Activated T-helper 17 cell treated with anti-CD3 and anti-CD28 coated beads, Interleukin-2, amount 50 U/mL, for 72 hours (primary cell): ENCODE results near the gene NT5C3A. TPM values are rescaled to one million over a fixed set of nuclear protein-coding genes. Genes with fewer than 3 reads are reported as not detected.
"Not testable (repeated sequence)": the region's sequence is repeated elsewhere in the genome, so short reads cannot be mapped to it uniquely, and the experiment has no call there.

Experiments used
- ATAC-seq: fragments of 150-1000 bp; cut with Tn5 transposase; replicated peaks from 2 replicates; pipeline ENCODE4 v1.10.0; 2021; ENCODE audit warnings: mild to moderate bottlenecking, moderate library complexity
- H3K27ac Mint-ChIP-seq: one replicate; pipeline ENCODE4 v1.8.0; 2022; ENCODE audit warnings: mixed read lengths
- H3K27me3 Mint-ChIP-seq: one replicate; pipeline ENCODE4 v1.8.0; 2022; ENCODE audit warnings: mixed read lengths
- H3K36me3 Mint-ChIP-seq: one replicate; pipeline ENCODE4 v1.8.0; 2022; ENCODE audit warnings: low read depth, mild to moderate bottlenecking, mixed read lengths
- H3K4me1 Mint-ChIP-seq: one replicate; pipeline ENCODE4 v1.8.0; 2022; ENCODE audit warnings: mixed read lengths
- H3K4me3 Mint-ChIP-seq: one replicate; pipeline ENCODE4 v1.8.0; 2022; ENCODE audit warnings: mild to moderate bottlenecking, mixed read lengths
- H3K9me3 Mint-ChIP-seq: one replicate; pipeline ENCODE4 v1.8.0; 2022; ENCODE audit warnings: mixed read lengths
- total RNA-seq, 2 donors: library from RNA; stranded (reverse); gene quantifications; one replicate each; pipeline ENCODE4 v1.2.3, GENCODE V29; 2022

The NT5C3A gene
- total RNA-seq = 10 to 100 TPM; 35.0 to 35.7 TPM

- peak; percentile 2 for ATAC-seq
Observed at GRCh38 chr7:33062023-33062781, at the start of gene NT5C3A. TSS of gene NT5C3A (minus strand) at chr7:33062776. CDS start at chr7:33062705, 71 bp downstream.

GRCh38 chr7:33111614-33112013 lies 49.0 kb upstream of the NT5C3A start:
- no peak overlapping the region for H3K4me3 Mint-ChIP-seq
- H3K36me3 Mint-ChIP-seq = no peaks in the 10 kb centered on the region
- H3K9me3 Mint-ChIP-seq = no peaks in the 10 kb centered on the region
- ATAC-seq = no peak
- H3K27ac Mint-ChIP-seq = no peak overlapping the region
- H3K27me3 Mint-ChIP-seq = peaks cover 8% of the 10 kb centered on the region
- H3K4me1 Mint-ChIP-seq = peaks cover 17% of the 10 kb centered on the region

More at GRCh38 chr7:33062023-33062781, at the start of gene NT5C3A:
- H3K9me3 Mint-ChIP-seq = no peaks in the 10 kb centered on the region
- H3K27me3 Mint-ChIP-seq = no peaks in the 10 kb centered on the region
- H3K4me1 Mint-ChIP-seq = peaks cover 22% of the 10 kb centered on the region
- peaks cover 24% of the 10 kb centered on the region for H3K36me3 Mint-ChIP-seq
- peak within 1 kb of the TSS; percentile 98 for H3K27ac Mint-ChIP-seq
- H3K4me3 Mint-ChIP-seq = peak within 1 kb of the TSS; percentile 99

- no peak for ATAC-seq
- Mint-ChIP-seq H3K4me1 (peaks cover 21% of the 10 kb centered on the region), H3K4me3 (peak overlapping the region; percentile 62), H3K9me3 (no peaks in the 10 kb centered on the region), H3K27me3 (peaks cover 4% of the 10 kb centered on the region), H3K27ac (peak overlapping the region; percentile 28), H3K36me3 (no peaks in the 10 kb centered on the region)
Observed at GRCh38 chr7:33109758-33110238, 47.2 kb upstream of the NT5C3A start.

- H3K4me1 Mint-ChIP-seq = peaks cover 24% of the 10 kb centered on the region
- peak within 1 kb of the TSS; percentile 98 for H3K4me3 Mint-ChIP-seq
- H3K9me3 Mint-ChIP-seq = no peaks in the 10 kb centered on the region
- peaks cover 2% of the 10 kb centered on the region for H3K36me3 Mint-ChIP-seq
- ATAC-seq = peak; percentile 89
- H3K27ac Mint-ChIP-seq = peak within 1 kb of the TSS; percentile 94
- peaks cover 3% of the 10 kb centered on the region for H3K27me3 Mint-ChIP-seq
Observed at GRCh38 chr7:33109005-33109757, 46.6 kb upstream of the NT5C3A start, which contains the start of gene RP9. TSS of gene RP9 (minus strand) at chr7:33109404. CDS start at chr7:33109372, 32 bp downstream.

GRCh38 chr7:33108554-33109004 lies 46.0 kb upstream of the NT5C3A start:
- peak; percentile 5 for ATAC-seq
- peak overlapping the region; percentile 94 for H3K27ac Mint-ChIP-seq
- peak overlapping the region; percentile 98 for H3K4me3 Mint-ChIP-seq
- peaks cover 3% of the 10 kb centered on the region for H3K27me3 Mint-ChIP-seq
- no peaks in the 10 kb centered on the region for H3K9me3 Mint-ChIP-seq
- peaks cover 8% of the 10 kb centered on the region for H3K36me3 Mint-ChIP-seq
- H3K4me1 Mint-ChIP-seq = peaks cover 24% of the 10 kb centered on the region

- peak; percentile 25 for ATAC-seq
- peaks cover 20% of the 10 kb centered on the region for H3K36me3 Mint-ChIP-seq
- peaks cover 24% of the 10 kb centered on the region for H3K4me1 Mint-ChIP-seq
- H3K9me3 Mint-ChIP-seq = no peaks in the 10 kb centered on the region
- H3K27ac Mint-ChIP-seq = peak overlapping the region; percentile 94
- peaks cover 3% of the 10 kb centered on the region for H3K27me3 Mint-ChIP-seq
- H3K4me3 Mint-ChIP-seq = peak overlapping the region; percentile 98
Observed at GRCh38 chr7:33107136-33108066, 44.8 kb upstream of the NT5C3A start.

- Mint-ChIP-seq H3K27me3 (no peaks in the 10 kb centered on the region), H3K4me3 (no peak overlapping the region), H3K4me1 (peaks cover 7% of the 10 kb centered on the region), H3K27ac (no peak overlapping the region), H3K36me3 (peaks cover 75% of the 10 kb centered on the region), H3K9me3 (no peaks in the 10 kb centered on the region)
- ATAC-seq = no peak
Observed at GRCh38 chr7:33101906-33102305, 39.3 kb upstream of the NT5C3A start.

GRCh38 chr7:33100770-33101169 lies 38.2 kb upstream of the NT5C3A start:
- Mint-ChIP-seq H3K9me3 (no peaks in the 10 kb centered on the region), H3K27me3 (no peaks in the 10 kb centered on the region), H3K36me3 (peaks cover 86% of the 10 kb centered on the region), H3K27ac (no peak overlapping the region), H3K4me1 (peaks cover 7% of the 10 kb centered on the region), H3K4me3 (no peak overlapping the region)
- no peak for ATAC-seq

GRCh38 chr7:33099154-33099940 lies 36.8 kb upstream of the NT5C3A start:
- Mint-ChIP-seq H3K27me3 (no peaks in the 10 kb centered on the region), H3K4me3 (no peak overlapping the region), H3K27ac (no peak overlapping the region), H3K4me1 (no peaks in the 10 kb centered on the region), H3K9me3 (no peaks in the 10 kb centered on the region), H3K36me3 (peaks cover 100% of the 10 kb centered on the region)
- ATAC-seq = no peak

- ATAC-seq, H3K27ac Mint-ChIP-seq, H3K9me3 Mint-ChIP-seq, H3K4me1 Mint-ChIP-seq, H3K27me3 Mint-ChIP-seq, H3K4me3 Mint-ChIP-seq: not testable (repeated sequence)
- H3K36me3 Mint-ChIP-seq = peaks cover 73% of the 10 kb centered on the region
Observed at GRCh38 chr7:33094745-33095275, 32.2 kb upstream of the NT5C3A start.

GRCh38 chr7:33093266-33093665 lies 30.7 kb upstream of the NT5C3A start:
- Mint-ChIP-seq H3K4me3 (no peak overlapping the region), H3K27me3 (no peaks in the 10 kb centered on the region), H3K36me3 (peaks cover 58% of the 10 kb centered on the region), H3K9me3 (no peaks in the 10 kb centered on the region), H3K4me1 (no peaks in the 10 kb centered on the region), H3K27ac (peak overlapping the region; percentile 50)
- ATAC-seq = no peak

GRCh38 chr7:33091641-33092191 lies 29.1 kb upstream of the NT5C3A start:
- Mint-ChIP-seq H3K4me1 (no peaks in the 10 kb centered on the region), H3K27me3 (no peaks in the 10 kb centered on the region), H3K36me3 (peaks cover 42% of the 10 kb centered on the region), H3K9me3 (no peaks in the 10 kb centered on the region), H3K4me3 (no peak overlapping the region), H3K27ac (peak overlapping the region; percentile 16)
- ATAC-seq = no peak

- H3K27me3 Mint-ChIP-seq = no peaks in the 10 kb centered on the region
- no peaks in the 10 kb centered on the region for H3K9me3 Mint-ChIP-seq
- no peaks in the 10 kb centered on the region for H3K4me1 Mint-ChIP-seq
- ATAC-seq = no peak
- peaks cover 36% of the 10 kb centered on the region for H3K36me3 Mint-ChIP-seq
- peak overlapping the region; percentile 16 for H3K27ac Mint-ChIP-seq
- H3K4me3 Mint-ChIP-seq = no peak overlapping the region
Observed at GRCh38 chr7:33091111-33091531, 28.5 kb upstream of the NT5C3A start.
